ENCODE results near the gene CLIC3.

GRCh38 chr9:137034039-137034708 lies 37.8 kb upstream of the CLIC3 start:
- TF ChIP-seq CTCF (IDR thresholded peaks at IDR 0.05) = no peak
- no peak for TF ChIP-seq POLR2A (IDR thresholded peaks at IDR 0.05)
